ENCODE results near the gene ZNF683. TPM values are rescaled to one million over a fixed set of nuclear protein-coding genes. Genes with fewer than 3 reads are reported as not detected.

ZNF683 gene
- total RNA-seq, 4 donors from 2014 or later: not detected

DNA sequence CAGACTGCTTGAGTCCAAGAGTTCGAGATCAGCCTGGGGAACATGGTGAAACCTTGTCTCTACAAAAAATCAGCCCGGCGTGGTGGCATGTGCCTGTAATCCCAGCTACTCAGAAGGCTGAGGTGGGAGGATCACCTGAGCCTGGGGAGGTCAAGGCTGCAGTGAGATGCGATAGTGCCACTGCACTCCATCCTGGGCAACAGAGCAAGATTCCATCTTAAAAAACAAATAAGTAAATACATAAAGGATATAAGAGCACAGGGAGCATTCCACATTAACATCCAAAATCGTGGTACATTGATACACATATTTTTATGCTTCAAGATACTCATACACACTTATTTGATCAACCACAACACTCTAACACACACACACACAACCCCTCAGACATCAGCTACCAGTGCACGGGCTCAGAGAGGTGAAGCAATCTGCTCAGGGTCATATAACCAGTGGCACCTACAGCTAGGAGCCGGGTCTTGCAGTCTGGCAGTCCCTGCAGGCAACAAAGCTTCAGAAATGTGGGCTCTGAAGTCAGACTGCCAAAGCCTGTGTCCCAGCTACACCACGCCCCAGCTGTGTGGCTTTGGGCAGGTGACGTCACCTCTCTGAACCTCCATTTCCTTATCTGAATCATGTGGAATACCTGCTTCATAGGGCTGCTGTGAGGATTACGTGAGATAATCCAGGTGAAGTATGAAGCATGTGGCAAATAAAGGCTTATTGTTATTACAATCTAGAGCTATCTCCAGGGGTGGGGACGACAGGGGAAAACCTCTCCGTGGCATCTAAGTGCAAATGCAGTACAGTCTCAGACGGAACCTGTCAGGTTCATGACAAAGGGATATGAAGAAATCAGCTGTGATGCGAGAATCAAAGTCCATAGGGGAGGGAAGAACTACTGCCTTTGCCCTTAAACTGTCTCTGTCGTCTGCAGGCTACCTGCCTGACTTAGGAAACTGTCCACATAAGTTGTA, 13.9 kb downstream of the ZNF683 start:
- DNase-seq (ENCODE audit: low spot score in 2 of 2): no peak
- WGBS, 2 donors: 43% methylated on average over 15 of the region's 15 CpGs
- TF ChIP-seq, protein P1, sequence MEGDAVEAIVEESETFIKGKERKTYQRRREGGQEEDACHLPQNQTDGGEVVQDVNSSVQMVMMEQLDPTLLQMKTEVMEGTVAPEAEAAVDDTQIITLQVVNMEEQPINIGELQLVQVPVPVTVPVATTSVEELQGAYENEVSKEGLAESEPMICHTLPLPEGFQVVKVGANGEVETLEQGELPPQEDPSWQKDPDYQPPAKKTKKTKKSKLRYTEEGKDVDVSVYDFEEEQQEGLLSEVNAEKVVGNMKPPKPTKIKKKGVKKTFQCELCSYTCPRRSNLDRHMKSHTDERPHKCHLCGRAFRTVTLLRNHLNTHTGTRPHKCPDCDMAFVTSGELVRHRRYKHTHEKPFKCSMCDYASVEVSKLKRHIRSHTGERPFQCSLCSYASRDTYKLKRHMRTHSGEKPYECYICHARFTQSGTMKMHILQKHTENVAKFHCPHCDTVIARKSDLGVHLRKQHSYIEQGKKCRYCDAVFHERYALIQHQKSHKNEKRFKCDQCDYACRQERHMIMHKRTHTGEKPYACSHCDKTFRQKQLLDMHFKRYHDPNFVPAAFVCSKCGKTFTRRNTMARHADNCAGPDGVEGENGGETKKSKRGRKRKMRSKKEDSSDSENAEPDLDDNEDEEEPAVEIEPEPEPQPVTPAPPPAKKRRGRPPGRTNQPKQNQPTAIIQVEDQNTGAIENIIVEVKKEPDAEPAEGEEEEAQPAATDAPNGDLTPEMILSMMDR (IDR thresholded peaks at IDR 0.05): peak in 1 of 3 donors; percentile 9
- TF ChIP-seq POLR2A (IDR thresholded peaks at IDR 0.05): no peak
- no peak overlapping the region for H3K4me3 ChIP-seq (ENCODE audit: low read depth, poor library complexity, severe bottlenecking)
- intact Hi-C loops (cut with DNase I; ENCODE audit: low total_unique reads): no loop called here

DNA sequence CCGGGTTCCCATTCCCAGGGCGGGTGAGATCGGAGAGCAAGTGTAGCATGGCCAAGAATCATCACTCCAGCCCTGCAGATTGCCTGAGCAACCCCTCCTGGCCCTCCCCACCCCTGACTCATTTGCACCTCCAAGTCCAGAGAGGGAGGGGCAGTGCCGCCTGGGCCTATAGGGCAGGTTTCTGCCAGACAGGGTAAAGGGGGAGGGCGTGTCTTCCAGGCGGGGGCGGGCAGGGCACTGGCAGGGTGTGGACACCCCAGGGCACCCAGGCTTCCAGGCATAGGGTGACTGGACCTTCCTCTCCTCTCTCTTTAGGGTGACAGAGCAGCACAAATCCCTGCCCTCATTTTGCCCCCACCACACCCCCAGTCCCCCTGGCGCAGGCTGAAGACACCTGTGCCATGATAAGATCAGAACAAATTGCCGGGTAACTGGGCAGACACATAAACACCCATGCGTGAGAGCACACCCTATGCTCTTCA, 15.4 kb downstream of the ZNF683 start:
- no peak for TF ChIP-seq POLR2A (IDR thresholded peaks at IDR 0.05)
- TF ChIP-seq, protein P1 (IDR thresholded peaks at IDR 0.05): no peak
- intact Hi-C loops (cut with DNase I; ENCODE audit: low total_unique reads): no loop called here
- 46 to 52% methylated on average over 7 to 10 of the region's 10 CpGs for WGBS, 2 donors
- no peak overlapping the region for H3K4me3 ChIP-seq (ENCODE audit: low read depth, poor library complexity, severe bottlenecking)
- no peak for DNase-seq (ENCODE audit: low spot score in 2 of 2)

DNA sequence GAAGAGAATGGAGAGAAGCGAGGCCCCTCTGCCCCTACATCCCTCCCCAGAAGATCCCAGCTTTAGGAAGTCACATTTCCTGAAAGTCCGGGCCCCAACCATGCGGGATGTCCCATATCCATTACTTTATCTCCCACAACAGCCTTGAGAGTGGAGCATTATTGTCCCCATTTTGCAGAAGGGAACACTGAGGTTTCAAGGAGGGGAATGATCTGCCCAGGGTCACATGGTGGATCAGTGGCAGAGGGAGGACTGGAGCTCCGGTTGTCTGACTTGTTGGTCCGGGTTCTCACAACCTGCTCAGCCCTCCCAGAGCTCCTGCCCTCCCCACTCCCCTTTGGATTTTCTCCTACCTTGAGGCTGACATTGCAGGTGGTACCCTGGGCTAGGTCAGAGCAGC, 16.4 kb downstream of the ZNF683 start:
- WGBS, 2 donors: 77 to 83% methylated on average over 5 of the region's 5 CpGs
- TF ChIP-seq, protein P1 (IDR thresholded peaks at IDR 0.05): no peak
- TF ChIP-seq POLR2A (IDR thresholded peaks at IDR 0.05): no peak
- intact Hi-C loops (cut with DNase I; ENCODE audit: low total_unique reads): no loop called here
- no peak for DNase-seq (ENCODE audit: low spot score in 2 of 2)
- H3K4me3 ChIP-seq (ENCODE audit: low read depth, poor library complexity, severe bottlenecking): no peak overlapping the region

DNA sequence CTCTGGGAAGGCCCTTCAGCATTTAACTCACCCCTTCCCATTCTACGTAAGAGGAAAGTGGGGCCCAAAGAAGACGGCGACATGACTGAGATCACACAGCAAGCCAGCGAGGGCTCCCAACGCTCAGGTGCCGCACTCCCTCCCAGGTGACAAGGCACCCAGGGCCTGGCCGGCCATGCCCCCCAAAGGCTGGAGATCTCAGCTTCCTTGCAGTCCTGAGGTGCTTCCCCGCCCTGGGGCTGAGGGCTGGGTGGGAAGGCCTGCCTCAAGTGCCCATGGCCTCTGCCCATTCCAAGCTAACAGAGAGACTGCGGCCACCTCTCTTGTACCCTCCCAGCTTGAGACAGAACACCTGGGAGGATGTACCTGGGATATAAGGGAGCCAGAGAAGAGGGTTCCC, 17.6 kb downstream of the ZNF683 start:
- intact Hi-C loops (cut with DNase I; ENCODE audit: low total_unique reads): no loop called here
- H3K4me3 ChIP-seq (ENCODE audit: low read depth, poor library complexity, severe bottlenecking): no peak overlapping the region
- TF ChIP-seq, protein P1 (IDR thresholded peaks at IDR 0.05): no peak
- no peak for TF ChIP-seq POLR2A (IDR thresholded peaks at IDR 0.05)
- WGBS, 2 donors: 90 to 92% methylated on average over 9 of the region's 9 CpGs
- DNase-seq (ENCODE audit: low spot score in 2 of 2): no peak

DNA sequence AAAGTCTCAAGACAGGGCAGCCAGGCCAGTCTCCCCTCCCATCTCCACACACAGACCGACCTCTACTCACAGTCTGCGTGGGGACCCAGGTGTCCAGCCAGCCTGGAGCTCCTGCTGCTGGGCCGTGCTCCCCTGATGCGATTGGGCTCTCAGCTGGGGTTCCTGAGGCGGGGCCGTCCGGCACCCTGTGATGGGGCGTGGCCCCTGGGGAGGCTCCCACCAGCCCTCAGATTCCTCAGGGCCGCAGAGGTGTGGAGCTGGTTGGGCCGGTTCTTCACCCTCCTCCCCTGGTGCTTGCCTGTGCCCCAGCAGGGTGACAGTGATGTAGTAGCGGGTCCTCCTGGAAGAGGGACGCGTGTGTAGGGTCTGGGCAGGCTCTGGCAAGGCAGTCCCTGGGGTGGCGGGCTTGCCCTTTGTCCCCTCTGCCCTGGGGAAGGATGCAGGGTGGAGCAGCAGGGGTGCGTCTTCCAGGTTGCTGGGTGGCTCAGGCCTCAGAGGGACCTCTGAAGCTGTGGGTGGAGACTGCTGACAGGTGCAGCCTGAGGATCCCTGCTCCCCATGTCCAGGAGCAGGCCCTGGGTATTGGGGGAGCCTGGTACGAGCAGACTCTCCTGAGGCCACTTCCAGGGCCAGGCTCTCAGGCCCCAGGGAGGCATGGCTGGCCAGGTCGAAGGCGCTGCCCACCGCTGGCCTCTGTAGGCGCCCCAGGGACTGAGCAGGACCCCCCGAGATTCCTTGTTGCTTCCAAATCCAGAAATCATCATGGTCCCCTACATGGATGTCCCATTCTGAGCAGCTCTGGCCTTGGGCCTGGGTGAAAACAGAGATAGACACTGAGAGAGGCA, 18.4 kb downstream of the ZNF683 start, which contains the start of gene CRYBG2:
CRYBG2 (minus strand) TSS at position 155 of the 845 bp plus-strand sequence. CDS start 7,473 bp downstream, outside the sequence.
- no peak within 1 kb of the TSS for H3K4me3 ChIP-seq (ENCODE audit: low read depth, poor library complexity, severe bottlenecking)
- TF ChIP-seq, protein P1 (IDR thresholded peaks at IDR 0.05): no peak
- no peak for TF ChIP-seq POLR2A (IDR thresholded peaks at IDR 0.05)
- WGBS, 2 donors: 62 to 73% methylated on average over 8 to 19 of the region's 21 CpGs
- DNase-seq (ENCODE audit: low spot score in 2 of 2): peak in 1 of 2 donors; percentile 63
- intact Hi-C loops (cut with DNase I; ENCODE audit: low total_unique reads): no loop called here
